D341Med (cell line): ENCODE data around the gene NME7.
"Not testable (repeated sequence)": the region's sequence is repeated elsewhere in the genome, so short reads cannot be mapped to it uniquely, and the experiment has no call there.

Source experiments
- DNase-seq: peaks from one replicate; pipeline ENCODE4 v3.0.0; 2012; ENCODE audit warnings: low spot score

NME7 gene

DNA sequence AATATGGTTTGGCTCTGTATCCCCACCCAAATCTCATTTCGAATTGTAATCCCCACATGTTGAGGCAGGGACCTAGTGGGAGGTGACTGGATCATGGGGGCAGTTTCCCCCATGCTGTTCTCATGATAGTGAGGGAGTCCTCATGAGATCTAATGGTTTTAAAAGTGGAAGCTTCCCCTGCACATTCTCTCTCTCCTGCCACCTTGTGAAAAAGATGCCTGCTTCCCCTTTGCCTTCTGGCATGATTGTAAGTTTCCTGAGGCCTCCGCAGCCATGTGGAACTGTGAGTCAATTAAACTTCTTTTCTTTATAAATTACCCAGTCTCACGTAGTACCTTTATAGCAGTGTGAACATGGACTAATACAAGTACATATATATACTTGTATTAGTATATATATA is 25.5 kb downstream of the NME7 start:
- DNase-seq = not testable (repeated sequence)

DNA sequence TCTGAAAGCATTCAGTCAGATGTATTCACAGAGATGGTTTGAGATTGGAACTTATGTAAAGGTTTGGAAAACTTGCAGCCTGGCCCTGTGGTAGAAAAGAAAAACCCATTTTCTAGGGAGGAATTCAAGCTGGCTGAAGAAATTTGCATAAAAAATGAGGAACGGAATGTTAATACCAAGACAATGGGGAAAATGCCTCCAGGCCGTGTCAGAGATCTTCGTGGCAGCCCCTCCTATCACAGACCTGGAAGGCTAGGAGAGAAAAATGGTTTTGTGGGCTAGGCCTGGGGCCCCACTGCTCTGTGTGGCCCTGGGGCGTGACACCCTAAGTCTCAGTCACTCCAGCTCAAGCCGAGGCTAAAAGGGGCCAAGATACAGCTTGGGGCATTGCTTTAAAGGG is 26.7 kb downstream of the NME7 start:
- no peak for DNase-seq

DNA sequence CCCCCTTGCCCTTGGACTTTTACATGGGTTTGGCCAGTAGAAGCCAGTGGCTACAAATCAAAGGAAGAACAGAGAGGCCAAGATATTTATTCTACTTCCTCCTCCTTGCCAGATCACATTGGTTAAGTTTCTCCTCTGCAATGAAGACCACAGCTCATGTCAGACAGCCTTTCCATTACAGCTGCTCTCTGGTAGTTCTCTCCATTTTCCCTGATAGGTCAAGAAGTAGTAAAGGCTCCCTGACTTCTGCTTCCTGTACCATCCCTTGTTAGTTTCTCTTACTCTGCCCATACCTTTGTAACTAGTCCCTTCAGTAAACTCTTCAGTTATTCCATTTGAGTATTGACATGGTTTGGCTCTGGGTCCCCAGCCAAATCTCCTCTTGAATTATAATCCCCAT is 27.8 kb downstream of the NME7 start:
- no peak for DNase-seq

DNA sequence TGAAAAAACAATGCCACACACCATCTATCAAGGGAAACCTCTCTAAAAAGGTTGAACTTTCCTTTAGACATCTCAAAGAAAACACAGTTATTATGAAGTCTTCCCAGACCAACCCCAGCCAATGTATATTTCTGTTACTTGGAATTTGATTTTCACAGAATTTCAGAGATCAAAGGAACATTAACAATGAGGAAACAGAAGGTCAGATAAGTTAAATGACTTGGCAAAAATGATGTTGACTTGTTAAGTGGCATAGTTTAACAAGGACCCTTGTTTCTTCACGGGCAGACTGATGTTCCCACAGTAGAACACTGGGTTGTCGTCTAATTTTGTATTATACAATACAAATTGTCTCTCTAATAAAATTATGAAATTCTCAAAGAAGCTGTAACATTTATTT is 29.0 kb downstream of the NME7 start:
- DNase-seq = no peak

DNA sequence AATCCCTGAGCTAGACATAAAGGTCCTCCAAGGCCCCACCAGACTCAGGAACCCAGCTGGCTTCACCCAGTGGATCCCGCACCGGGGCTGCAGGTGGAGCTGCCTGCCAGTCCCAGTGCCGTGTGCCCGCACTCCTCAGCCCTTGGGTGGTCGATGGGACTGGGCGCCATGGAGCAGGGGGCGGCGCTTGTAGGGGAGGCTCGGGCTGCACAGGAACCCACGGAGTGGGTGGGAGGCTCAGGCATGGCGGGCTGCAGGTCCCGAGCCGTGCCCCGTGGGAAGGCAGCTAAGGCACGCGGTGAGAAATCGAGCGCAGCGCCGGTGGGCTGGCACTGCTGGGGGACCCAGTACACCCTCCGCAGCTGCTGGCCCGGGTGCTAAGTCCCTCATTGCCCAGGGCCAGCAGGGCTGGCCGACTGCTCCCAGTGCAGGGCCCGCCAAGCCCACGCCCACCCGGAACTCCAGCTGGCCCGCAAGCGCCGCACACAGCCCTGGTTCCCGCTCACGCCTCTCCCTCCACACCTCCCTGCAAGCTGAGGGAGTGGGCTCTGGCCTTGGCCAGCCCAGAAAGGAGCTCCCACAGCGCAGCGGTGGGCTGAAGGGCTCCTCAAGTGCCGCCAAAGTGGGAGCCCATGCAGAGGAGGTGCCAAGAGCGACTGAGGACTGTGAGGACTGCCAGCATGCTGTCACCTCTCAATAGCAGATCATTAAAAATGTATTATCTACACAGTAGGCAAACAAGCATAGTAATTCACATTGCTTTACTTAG is 30.5 kb downstream of the NME7 start:
- not testable (repeated sequence) for DNase-seq

DNA sequence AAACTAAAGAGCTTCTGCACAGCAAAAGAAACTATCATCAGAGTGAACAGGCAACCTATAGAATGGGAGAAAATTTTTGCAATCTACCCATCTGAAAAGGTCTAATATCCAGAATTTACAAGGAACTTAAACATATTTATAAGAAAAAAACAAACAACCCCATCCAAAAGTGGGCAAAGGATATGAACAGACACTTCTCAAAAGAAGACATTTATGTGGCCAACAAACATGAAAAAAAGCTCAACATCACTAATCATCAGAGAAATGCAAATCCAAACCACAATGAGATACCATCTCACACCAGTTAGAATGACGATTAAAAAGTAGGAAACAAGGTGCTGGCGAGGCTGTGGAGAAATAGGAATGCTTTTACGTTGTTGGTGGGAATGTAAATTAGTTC is 32.9 kb downstream of the NME7 start:
- not testable (repeated sequence) for DNase-seq

DNA sequence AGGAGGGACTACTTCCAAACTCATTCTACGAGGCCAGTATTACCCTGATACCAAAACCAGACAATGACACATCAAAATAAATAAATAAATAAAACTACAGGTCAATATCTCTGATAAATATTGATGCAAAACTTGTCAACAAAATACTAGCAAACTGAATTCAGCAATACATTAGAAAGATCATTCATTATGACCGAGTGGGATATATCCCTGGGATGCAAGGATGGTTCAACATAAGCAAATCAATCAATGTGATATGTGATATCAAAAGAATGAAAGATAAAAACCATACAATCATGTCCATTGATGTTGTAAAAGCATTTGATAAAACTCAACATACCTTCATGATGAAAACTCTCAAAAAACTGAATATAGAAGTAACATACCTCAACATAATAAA is 36.7 kb downstream of the NME7 start:
- DNase-seq = no peak

DNA sequence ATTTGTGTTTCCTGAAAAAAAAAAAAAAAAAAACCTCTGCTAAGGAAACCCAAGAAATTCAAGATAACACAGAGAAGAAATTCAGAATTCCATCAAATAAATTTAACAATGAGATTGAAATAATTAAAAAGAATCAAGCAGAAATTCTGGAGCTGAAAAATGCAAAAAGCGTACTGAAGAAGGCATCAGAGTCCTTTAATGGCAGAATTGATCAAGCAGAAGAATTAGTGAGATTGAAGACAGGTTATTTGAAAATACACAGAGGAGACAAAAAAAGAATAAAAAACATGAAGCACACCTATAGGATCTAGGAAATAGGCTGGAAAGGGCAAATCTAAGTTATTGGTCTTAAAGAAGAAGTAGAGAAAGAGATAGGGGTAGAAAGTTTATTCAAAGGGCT is 38.2 kb downstream of the NME7 start:
- DNase-seq = no peak

DNA sequence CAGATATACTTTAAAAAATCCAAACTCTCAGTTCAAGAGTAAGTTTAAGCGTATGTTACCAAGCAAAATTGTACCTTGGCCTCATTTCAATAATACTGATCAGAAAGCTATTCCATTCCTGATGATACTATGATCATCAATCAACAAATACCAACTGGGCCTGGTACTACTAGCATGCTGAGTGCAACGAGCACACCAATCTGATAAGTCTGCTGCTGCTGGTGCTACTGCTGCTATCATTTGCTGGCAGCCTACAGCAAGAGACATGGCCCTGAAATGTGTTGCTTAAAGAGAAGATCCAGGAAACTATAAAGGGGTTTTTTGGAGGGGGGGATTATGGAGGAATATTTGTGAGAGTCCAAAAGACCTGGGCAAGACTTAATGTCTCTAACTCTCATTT is 39.7 kb downstream of the NME7 start:
- DNase-seq = no peak

DNA sequence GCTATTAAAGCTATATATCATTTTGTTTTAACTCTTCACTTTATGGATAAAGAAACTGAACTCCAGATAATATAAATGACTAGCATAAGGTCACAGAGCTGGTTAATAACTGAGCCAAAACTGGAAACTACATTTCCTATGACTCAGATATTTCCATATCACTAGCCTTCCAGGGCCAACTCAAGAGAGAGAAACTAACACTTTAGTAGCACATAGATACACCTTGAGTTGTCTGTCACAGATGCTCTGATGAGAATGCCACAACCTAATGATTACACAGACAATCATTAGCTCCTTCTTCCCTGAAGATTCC is 40.7 kb downstream of the NME7 start:
- no peak for DNase-seq

DNA sequence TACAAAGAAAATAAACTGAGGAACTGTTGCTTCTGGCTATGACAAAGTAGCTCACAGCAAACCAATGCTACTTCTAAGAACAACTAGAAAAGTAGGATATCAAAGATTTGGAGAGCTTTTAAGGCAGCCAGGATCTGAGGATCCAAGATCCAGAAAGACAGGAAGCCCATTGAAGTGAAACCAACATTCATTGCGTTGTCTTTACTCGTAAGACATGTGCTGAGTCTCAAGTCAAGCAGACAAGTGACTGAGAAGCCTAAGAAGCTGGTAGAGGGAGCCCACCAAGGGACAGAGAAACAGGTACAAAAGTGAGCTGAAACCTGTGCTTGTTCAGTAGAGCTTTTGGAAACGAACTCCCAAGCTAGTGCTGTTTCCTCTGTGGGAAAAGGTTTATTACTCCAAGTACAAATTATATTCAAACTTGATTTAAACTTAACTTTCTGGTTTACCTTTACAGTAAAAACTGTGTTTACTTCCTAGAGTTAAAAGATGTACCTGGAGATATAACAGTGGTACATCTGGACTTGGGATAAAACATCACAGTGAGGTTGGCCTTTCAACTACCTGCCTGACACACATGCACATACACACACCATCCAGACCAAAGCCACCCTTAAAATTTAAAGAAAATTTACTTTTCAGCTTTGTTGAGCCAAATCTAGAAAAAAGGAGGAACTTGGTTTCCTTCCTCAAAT is 41.2 kb downstream of the NME7 start:
- DNase-seq = no peak

DNA sequence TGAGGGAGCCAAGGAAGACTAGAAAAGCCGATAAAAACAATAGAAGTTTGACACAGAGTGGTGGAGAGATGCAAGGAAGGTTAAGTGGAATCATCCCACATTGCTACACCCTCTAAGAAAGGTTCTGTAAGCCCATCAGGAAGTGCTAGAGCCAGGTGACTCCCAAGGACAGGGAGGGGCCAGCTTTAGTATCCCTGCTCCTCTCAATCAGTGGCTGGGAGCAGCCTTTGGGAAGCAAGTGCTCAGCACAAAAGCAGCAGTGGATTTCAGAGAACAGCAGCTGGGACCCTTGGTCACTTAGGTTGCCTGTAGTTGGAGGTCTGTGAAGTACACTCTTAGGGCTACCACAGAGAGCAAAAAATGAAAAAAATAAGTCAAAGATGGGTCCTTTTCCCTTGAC is 42.5 kb downstream of the NME7 start:
- no peak for DNase-seq

DNA sequence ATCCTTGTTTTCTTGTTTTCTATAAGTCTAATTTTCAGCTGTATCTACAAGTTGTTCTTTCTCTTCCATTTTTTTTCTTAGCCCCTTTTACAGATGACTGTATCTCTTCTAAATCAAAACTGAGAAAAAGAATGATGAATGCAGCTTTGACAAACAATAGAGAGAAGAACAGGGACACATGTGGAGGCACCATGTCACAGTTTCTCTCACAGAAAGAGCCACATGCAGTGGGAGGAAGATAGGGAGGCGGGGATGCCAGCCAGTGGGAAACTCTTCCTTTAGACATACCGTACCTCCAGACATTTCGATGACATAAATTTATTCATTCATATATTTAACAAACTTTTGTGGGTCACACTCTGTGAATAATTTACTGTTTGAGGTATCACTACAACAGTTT is 45.5 kb downstream of the NME7 start:
- no peak for DNase-seq

DNA sequence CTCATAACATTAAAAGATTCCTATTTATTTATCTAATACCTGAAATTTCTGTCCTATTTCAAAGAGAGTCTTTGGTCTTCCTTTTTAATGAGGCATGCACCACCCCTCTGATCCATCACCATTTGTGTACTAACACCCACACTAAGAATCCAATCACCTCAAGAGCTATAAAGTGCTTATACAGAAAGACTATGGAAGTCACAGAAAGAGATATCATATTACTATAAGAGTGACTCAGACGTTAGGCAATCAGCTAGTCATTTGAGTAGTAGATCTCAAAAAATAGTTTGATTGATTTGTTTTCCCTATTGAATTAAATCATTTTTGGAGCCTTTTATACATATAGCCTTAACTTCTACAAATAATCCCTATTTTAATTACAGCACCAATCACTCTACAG is 46.1 kb downstream of the NME7 start:
- no peak for DNase-seq

DNA sequence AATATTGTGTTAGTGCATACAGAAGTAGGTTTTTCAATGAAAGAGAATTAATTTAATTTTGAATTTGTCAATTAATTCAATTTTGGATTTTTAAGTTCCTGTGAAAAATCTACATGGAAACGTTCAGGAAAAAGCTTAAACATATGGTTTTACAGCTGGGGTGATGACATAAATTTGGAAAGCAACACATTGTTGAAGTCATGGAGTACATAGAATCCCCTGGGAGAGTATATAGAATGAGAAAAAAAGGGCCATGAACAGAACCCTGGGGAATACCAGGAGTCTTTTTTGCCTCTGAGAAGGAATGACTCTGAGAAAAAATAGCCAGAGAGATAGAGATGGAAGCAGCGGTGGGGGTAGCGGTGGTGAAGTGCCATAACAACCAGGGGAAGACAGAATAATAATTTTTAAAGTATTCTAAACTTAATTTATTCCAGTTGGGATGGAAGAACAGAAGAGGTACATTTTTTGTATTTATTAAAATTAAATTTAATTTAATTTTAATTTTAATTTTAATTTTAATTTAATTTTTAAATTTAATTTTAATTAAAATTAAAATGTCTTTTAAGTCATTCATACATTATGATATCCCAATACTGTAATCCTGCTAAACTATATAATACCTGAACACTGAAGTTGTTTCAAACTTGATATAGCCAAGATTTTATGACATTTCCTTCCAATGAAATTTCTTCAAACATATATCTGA is 48.9 kb downstream of the NME7 start:
- DNase-seq = no peak

DNA sequence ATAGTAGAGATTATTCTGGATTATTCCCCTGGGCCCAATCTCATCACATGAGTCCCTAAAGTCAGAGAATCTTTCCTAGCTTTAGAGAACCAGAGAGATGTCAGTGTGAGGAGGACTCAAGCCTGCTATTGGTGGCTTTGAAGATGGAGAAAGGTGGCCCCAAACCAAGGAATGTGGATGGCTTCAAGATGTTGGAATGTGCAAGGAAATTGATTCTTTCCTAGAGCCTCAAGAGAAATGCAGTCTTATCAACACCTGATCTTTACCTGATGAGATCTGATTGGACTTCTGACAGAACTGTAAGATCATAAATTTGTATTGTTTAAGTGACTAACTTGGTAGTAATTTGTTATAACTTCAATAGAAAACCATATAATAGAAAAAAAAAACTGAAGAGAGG is 51.0 kb downstream of the NME7 start:
- DNase-seq = no peak

DNA sequence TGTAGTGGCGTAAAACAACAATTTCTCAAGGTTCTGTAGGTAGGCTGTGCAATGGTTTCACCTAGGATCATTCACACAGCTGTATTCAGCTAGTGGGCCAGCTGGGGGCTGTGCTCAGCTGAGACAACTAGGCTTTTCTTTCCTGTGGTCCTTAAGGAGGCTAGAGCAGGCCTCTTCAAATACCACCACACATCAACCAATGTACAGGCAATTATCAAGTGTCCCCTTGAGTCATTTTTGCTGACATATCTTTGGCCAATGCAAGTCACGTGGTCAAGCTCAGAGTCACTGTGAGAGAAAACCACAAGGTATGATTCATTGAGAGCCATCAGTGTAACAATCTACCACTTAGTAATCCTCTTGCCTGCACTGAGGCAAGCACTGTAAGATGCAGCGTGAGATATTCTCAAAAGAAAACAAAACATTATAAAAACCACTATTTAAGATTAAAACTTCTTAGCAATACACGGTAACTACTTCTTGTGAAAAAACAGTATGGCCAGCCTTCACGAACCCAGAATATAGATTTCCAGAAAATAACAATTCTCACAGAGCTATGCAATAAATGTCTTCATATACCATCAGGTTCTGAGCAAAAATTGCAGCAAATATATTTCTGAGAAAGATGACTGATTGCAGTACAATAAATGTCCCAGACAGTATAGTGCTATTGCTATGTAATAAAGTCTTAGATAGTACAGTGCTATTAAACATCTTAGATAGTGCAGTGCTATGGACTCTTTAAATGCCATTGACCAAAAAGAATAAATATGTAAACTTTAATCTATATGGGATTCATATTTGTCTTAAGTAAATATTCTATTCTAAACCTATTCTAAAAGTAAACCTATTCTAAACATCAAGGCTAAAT is 55.3 kb downstream of the NME7 start:
- no peak for DNase-seq

DNA sequence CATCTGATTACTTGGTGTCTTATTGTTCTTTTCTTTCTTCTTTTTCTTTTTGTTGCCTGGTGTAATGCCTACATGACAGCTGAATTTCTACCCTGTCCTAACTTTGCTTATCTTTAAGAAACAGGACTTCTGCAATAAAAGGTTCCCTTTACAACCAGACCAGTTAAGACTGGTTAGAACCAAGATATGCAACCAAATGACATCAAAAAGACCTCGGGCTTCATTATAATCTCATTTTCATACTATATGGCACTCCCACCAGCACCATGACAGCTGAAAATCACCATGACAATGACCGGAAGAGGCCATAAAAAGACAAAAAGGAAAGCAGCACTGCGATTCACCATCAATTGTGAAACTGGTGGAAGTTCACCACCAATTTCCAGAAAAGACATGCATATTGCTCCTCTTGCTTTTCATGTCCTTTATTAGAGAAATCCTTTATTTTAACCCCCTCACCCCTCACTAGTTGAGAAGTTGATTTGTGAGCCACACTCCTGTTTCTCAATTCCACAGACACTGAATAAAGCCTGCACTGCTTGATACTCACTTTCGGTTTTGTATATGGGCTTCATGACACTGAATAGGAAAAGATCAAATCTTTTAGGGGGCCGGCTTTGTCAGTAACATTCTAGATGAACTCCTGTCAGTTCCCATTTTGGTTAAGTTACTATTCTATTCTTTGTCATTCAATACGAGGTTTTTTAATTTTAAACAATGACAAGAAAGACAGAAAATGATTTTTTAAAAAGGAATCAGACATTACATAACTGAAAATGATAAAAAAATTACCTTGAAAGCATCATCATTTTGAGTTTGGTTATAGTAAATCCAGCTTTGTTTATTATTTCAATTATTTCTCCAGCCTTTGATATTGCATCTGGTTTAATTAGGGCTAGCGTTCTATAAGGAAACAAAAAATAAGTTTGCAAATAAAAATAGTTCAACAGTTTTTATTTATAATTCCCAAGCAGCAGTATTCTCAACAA is 58.1 kb downstream of the NME7 start:
- no peak for DNase-seq

DNA sequence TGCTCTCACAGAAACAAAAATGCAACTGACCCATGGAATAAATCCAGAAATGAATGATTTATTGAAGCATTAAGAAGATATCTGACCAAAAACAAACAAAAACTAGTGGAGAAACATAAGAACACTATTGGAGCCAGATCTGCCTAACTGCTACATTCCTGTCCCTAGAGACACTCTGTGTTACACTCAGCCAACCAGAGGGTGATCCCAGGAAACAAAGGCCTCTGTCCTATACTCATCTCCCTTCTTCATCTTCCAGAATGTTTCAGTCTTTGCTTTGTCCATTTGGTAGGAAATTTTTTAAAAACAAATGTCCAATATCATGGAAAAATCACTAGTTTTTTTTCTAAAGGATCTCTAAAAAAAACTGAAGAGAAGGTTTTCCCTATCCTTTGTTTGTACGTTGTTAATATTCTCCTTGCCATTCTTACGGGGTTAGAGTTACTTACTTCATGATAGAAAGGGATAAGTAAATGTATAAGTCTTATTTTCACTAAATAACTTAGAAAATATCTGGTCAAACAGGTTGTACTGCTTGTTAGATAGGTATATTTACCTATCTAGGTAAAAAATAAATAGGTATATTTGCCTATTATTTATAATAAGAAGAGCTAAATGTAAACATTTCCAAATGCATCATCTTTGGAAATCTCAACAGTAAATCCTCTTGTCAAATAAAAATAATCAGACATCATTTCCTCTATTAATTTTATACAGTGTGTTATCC is 59.1 kb downstream of the NME7 start:
- DNase-seq = no peak

DNA sequence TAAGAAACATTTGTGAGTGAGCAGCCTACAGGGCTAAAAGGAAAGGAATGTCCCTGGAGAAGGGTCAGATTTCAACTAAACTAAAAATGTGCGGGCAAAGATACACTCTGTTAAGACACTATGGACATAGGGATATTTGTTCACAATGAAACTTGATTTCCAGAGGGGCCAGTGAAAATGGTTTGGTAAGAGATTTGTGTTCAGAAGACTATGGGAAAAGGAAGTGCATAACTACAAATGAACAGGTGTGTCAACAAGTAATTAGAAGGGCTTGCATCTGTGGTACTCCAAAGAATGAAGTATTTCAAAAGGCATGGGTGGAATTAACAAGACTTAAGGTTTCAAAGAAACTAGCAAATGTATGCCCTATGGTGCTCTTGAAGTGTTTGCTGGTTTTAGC is 60.4 kb downstream of the NME7 start:
- DNase-seq = no peak

DNA sequence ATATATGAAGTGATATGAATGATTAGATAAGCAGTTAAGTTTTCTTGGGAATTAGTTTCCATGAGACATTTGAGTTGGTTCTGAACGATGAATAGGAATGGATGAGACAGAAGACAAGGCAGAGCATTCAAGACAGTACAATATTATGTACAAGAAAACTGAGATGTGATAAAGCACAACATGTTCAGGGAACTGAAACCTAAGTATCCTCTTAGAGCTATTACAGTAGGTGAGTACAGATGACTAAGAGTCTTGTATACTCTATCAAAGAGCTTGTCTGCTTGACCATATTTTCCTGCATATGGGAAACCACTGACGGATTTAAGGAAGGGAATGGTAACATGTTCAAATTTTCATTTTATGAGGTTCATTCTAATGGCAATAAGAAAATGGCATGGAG is 61.6 kb downstream of the NME7 start:
- DNase-seq = no peak
